HCT116 (cell line): ENCODE measurements around the gene LTB. TPM values are rescaled to one million over a fixed set of nuclear protein-coding genes. Genes with fewer than 3 reads are reported as not detected.

Experiments used
- ATAC-seq: fragments of 200-7000 bp; cut with Tn5 transposase; 2 replicates; pipeline ENCODE4 v1.9.1; 2020; ENCODE audit warnings: mild to moderate bottlenecking, moderate library complexity
- BruUV-seq: library from RNA; stranded (reverse); fragments of 400-500 nt; replicated peaks from 2 replicates; lab custom pipeline; 2021; lab: Mats Ljungman, UMichigan
- CTCF ChIA-PET: fragments of 300-600 bp; sonication (Branson Sonifier 250); formaldehyde crosslinking; loops from one replicate; lab custom pipeline; 2021; ENCODE audit warnings: antibody characterized with exemption; lab: Charles Lee
- POLR2A ChIA-PET: fragments of 300-600, 350-600 bp; sonication (Branson Sonifier 250); formaldehyde crosslinking; loops from one replicate; lab custom pipeline; 2021; ENCODE audit warnings: antibody characterized with exemption; lab: Charles Lee
- RAD21 ChIA-PET, 2 experiments: fragments of 300-600 bp; sonication (Branson Sonifier 250); formaldehyde crosslinking; loops; one replicate each; lab custom pipeline; 2023; ENCODE audit warnings: low total read pairs in 2 of 2; ENCODE audit not compliant: uncharacterized antibody in 2 of 2, unreplicated experiment in 2 of 2, low non-redundant PET in 1 of 2; lab: Charles Lee
- DNase-seq: peaks from one replicate; pipeline ENCODE4 v3.0.0-alpha.2; 2010; ENCODE audit warnings: low read depth, low spot score
- H2AFZ ChIP-seq: fragments of 200-600 bp; shearing (Covaris generic), sonication (generic); 2 replicates; pipeline ENCODE4 v1.6.1; 2017; ENCODE audit warnings: low read depth, mixed run types, mixed read lengths, antibody characterized with exemption, low read length; ENCODE audit not compliant: poor library complexity, severe bottlenecking
- H3K27ac ChIP-seq: 2 replicates; pipeline ENCODE4 v1.5.1; 2012; ENCODE audit warnings: low read depth, low read length
- H3K27me3 ChIP-seq: fragments of 200-600 bp; sonication (generic); 2 replicates; pipeline ENCODE4 v1.6.1; 2016; ENCODE audit warnings: mixed run types, low read length, mixed read lengths; ENCODE audit not compliant: insufficient read depth
- H3K36me3 ChIP-seq, 2 experiments: fragments of 200-500 bp in 1 of 2; fragments of 200-600 bp in 1 of 2; sonication (Bioruptor generic) in 1 of 2; sonication (generic) in 1 of 2; 2 replicates each; pipeline versions ENCODE4 v1.5.1 to v1.6.1; 2014 to 2016; ENCODE audit warnings: low read length in 2 of 2, inconsistent platforms in 1 of 2, mixed read lengths in 1 of 2, mixed run types in 1 of 2; ENCODE audit not compliant: insufficient read depth in 2 of 2, control insufficient read depth in 1 of 2
- H3K4me1 ChIP-seq, 2 experiments: fragments of 200-600 bp in 1 of 2; sonication (generic) in 1 of 2; 2 replicates each; pipeline versions ENCODE4 v1.5.1 to v1.6.1; 2012 to 2017; ENCODE audit warnings: low read length in 2 of 2, inconsistent platforms in 1 of 2, mild to moderate bottlenecking in 1 of 2, mixed read lengths in 1 of 2, mixed run types in 1 of 2, moderate library complexity in 1 of 2; ENCODE audit not compliant: insufficient read depth in 2 of 2, control insufficient read depth in 1 of 2
- H3K4me2 ChIP-seq: fragments of 200-600 bp; sonication (generic); 2 replicates; pipeline ENCODE4 v1.6.1; 2017; ENCODE audit warnings: mixed run types, low read length, mixed read lengths
- H3K4me3 ChIP-seq, 2 experiments: fragments of 200-600 bp in 1 of 2; sonication (generic) in 1 of 2; replicated peaks in 1 of 2; 2 replicates each; pipeline ENCODE4 v1.5.1; 2011 to 2016; ENCODE audit warnings: low read length in 2 of 2, control low read depth in 1 of 2, low read depth in 1 of 2, mild to moderate bottlenecking in 1 of 2, mixed read lengths in 1 of 2, mixed run types in 1 of 2
- H3K79me2 ChIP-seq: fragments of 200-600 bp; sonication (generic); 2 replicates; pipeline ENCODE4 v1.6.1; 2017; ENCODE audit warnings: mild to moderate bottlenecking, mixed run types, low read length, moderate library complexity, mixed read lengths; ENCODE audit not compliant: insufficient read depth
- H3K9ac ChIP-seq: fragments of 200-600 bp; sonication (generic); 2 replicates; pipeline ENCODE4 v1.6.1; 2016; ENCODE audit warnings: low read length, mixed read lengths
- H3K9me2 ChIP-seq: fragments of 200-600 bp; sonication (generic), shearing (Covaris generic); 2 replicates; pipeline ENCODE4 v1.6.1; 2017; ENCODE audit warnings: mixed run types, mild to moderate bottlenecking, moderate library complexity; ENCODE audit not compliant: insufficient read depth
- H3K9me3 ChIP-seq, 2 experiments: fragments of 200-500 bp in 1 of 2; fragments of 200-600 bp in 1 of 2; sonication (Bioruptor generic) in 1 of 2; sonication (generic) in 1 of 2; 2 replicates each; pipeline ENCODE4 v1.6.1; 2014 to 2017; ENCODE audit warnings: low read length in 2 of 2, mixed read lengths in 2 of 2, inconsistent platforms in 1 of 2, low read depth in 1 of 2, mild to moderate bottlenecking in 1 of 2, mixed run types in 1 of 2, moderate library complexity in 1 of 2; ENCODE audit not compliant: control insufficient read depth in 1 of 2, insufficient read depth in 1 of 2
- H4K20me1 ChIP-seq: fragments of 200-600 bp; sonication (generic), shearing (Covaris generic); 2 replicates; pipeline ENCODE4 v1.6.1; 2017; ENCODE audit warnings: mixed run types, mild to moderate bottlenecking, moderate library complexity; ENCODE audit not compliant: insufficient read depth
- CBX3 ChIP-seq: IDR thresholded peaks from 2 replicates; pipeline ENCODE4 v1.6.1; 2012; ENCODE audit warnings: low read depth
- CEBPB ChIP-seq: IDR thresholded peaks from 2 replicates; pipeline ENCODE4 v1.6.1; 2012; ENCODE audit warnings: low read depth
- EGR1 ChIP-seq: IDR thresholded peaks from 2 replicates; pipeline ENCODE4 v1.6.1; 2012; ENCODE audit warnings: low read depth
- ELF1 ChIP-seq: IDR thresholded peaks from 2 replicates; pipeline ENCODE4 v1.6.1; 2012; ENCODE audit warnings: low read depth, borderline replicate concordance
- EZH2 ChIP-seq: fragments of 200-600 bp; sonication (generic); IDR thresholded peaks from 2 replicates; pipeline ENCODE4 v1.6.1; 2017; ENCODE audit warnings: antibody characterized with exemption, mixed run types
- EZH2phosphoT487 ChIP-seq: fragments of 200-600 bp; IDR thresholded peaks from 2 replicates; pipeline ENCODE4 v1.6.1; 2018; ENCODE audit warnings: antibody characterized with exemption, borderline replicate concordance
- JUND ChIP-seq: IDR thresholded peaks from 2 replicates; pipeline ENCODE4 v1.6.1; 2012
- POLR2AphosphoS5 ChIP-seq: IDR thresholded peaks from 2 replicates; pipeline ENCODE4 v1.6.1; 2011; ENCODE audit warnings: mild to moderate bottlenecking, low read depth, low read length, moderate library complexity
- RAD21 ChIP-seq: IDR thresholded peaks from 2 replicates; pipeline ENCODE4 v1.6.1; 2012; ENCODE audit warnings: low read depth, mild to moderate bottlenecking
- SIN3A ChIP-seq: IDR thresholded peaks from 2 replicates; pipeline ENCODE4 v1.6.1; 2012; ENCODE audit warnings: low read depth
- TCF7L2 ChIP-seq: IDR thresholded peaks from 2 replicates; pipeline ENCODE4 v1.7.0; 2011; ENCODE audit warnings: borderline replicate concordance, inconsistent platforms; ENCODE audit not compliant: insufficient read depth, insufficient read length; ENCODE audit errors: extremely low read depth
- YY1 ChIP-seq: IDR thresholded peaks from 2 replicates; pipeline ENCODE4 v1.6.1; 2011; ENCODE audit warnings: low read length, low read depth, moderate library complexity, mild to moderate bottlenecking; ENCODE audit not compliant: insufficient replicate concordance; ENCODE audit errors: extremely low read depth
- ZFX ChIP-seq: fragments of 450-650 bp; IDR thresholded peaks from 2 replicates; pipeline ENCODE4 v1.6.1; 2017
- ZNF274 ChIP-seq: fragments of 200-500 bp; sonication (Bioruptor generic); IDR thresholded peaks from 2 replicates; pipeline ENCODE4 v1.6.1; 2014; ENCODE audit warnings: mild to moderate bottlenecking, low read depth, low read length, inconsistent platforms
- intact Hi-C: fragments of 100-400 bp; cut with micrococcal nuclease; formaldehyde crosslinking; loops from 2 replicates; pipeline ENCODE4 v1.10.0; 2022
- total RNA-seq: library from RNA; stranded (reverse); gene quantifications from one replicate; pipeline ENCODE4 v1.2.1, GENCODE V29; 2021; ENCODE audit not compliant: unreplicated experiment
- TF ChIP-seq, protein P1 (sequence below), 3 experiments: fragments of 200-600 bp in 1 of 3; sonication (generic) in 1 of 3; IDR thresholded peaks in 2 of 3; conservative IDR thresholded peaks in 1 of 3; 2 replicates each; pipeline ENCODE4 v1.5.1; 2012 to 2017; ENCODE audit warnings: low read depth in 2 of 3, low read length in 2 of 3, antibody characterized with exemption in 1 of 3, borderline replicate concordance in 1 of 3, control low read depth in 1 of 3, mild to moderate bottlenecking in 1 of 3, mixed read lengths in 1 of 3, mixed run types in 1 of 3, moderate library complexity in 1 of 3; ENCODE audit not compliant: insufficient read depth in 1 of 3
- TF ChIP-seq, protein P2 (sequence below): IDR thresholded peaks from 2 replicates; pipeline ENCODE4 v1.6.1; 2012
- TF ChIP-seq, protein P3 (sequence below): IDR thresholded peaks from 2 replicates; pipeline ENCODE4 v1.6.1; 2011; ENCODE audit warnings: mild to moderate bottlenecking, low read length, moderate library complexity; ENCODE audit not compliant: insufficient replicate concordance; ENCODE audit errors: extremely low read depth

LTB gene
- total RNA-seq, 1 experiment from 2014 or later, result 0.64 TPM

DNA sequence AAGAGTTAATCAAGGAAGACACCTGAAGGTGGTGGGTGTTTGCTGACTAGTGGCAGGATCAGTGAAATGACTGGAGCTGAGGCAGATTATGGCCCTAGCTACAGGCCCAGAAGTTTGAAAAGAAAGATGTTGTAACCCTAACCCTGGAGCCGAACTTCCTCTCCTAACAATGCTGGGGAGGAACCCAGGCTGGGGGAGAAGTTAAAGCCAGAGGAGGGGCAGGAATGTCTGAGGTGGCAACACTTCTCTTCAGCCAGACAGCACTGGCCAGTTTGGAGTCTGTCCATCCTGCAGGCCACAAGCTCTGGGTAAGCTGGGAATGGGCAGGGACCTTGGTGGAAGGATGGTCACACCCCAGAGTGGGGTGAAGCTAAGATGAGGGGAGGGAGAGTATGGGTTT, 3.8 kb upstream of the LTB start, which contains the start of gene LST1:
Gene LST1 (plus strand): TSS at position 270 of the 400 bp plus-strand sequence. CDS start 1,023 bp downstream, outside the sequence.
- Histone ChIP-seq H3K9me3 (no peaks in the 10 kb centered on the region), H3K4me2 (no peak within 1 kb of the TSS), H3K27me3 (no peaks in the 10 kb centered on the region), H2AFZ (no peak within 1 kb of the TSS), H3K4me1 (peaks cover 4 to 10% of the 10 kb centered on the region in 2 experiments; a peak in 2 of 4 replicates), H3K79me2 (no peaks in the 10 kb centered on the region), H3K9me2 (no peaks in the 10 kb centered on the region), H4K20me1 (no peaks in the 10 kb centered on the region), H3K36me3 (no peaks in the 10 kb centered on the region), H3K27ac (no peak within 1 kb of the TSS), H3K9ac (no peak within 1 kb of the TSS), H3K4me3 (no peak within 1 kb of the TSS)
- ChIA-PET CTCF (interaction anchor here (0.6 to 7.8 kb wide), 3 partner anchors 8 to 35 kb away, joined by 3 to 70 read pairs (median 4); no protein-coding TSS in a partner anchor), RAD21 (no interaction called here), POLR2A (no interaction called here)
- ATAC-seq (no peak), DNase-seq (no peak)
- intact Hi-C loops, result no loop called here
- no TSS peak for BruUV-seq
- TF ChIP-seq CBX3 (no peak), CEBPB (no peak), JUND (no peak), EGR1 (no peak), EZH2 (no peak), YY1 (no peak), SIN3A (no peak), ZNF274 (no peak), POLR2AphosphoS5 (no peak), EZH2phosphoT487 (no peak), RAD21 (no peak), TCF7L2 (no peak), ZFX (no peak), ELF1 (no peak)
- TF ChIP-seq, protein P1, sequence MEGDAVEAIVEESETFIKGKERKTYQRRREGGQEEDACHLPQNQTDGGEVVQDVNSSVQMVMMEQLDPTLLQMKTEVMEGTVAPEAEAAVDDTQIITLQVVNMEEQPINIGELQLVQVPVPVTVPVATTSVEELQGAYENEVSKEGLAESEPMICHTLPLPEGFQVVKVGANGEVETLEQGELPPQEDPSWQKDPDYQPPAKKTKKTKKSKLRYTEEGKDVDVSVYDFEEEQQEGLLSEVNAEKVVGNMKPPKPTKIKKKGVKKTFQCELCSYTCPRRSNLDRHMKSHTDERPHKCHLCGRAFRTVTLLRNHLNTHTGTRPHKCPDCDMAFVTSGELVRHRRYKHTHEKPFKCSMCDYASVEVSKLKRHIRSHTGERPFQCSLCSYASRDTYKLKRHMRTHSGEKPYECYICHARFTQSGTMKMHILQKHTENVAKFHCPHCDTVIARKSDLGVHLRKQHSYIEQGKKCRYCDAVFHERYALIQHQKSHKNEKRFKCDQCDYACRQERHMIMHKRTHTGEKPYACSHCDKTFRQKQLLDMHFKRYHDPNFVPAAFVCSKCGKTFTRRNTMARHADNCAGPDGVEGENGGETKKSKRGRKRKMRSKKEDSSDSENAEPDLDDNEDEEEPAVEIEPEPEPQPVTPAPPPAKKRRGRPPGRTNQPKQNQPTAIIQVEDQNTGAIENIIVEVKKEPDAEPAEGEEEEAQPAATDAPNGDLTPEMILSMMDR (IDR thresholded peaks at IDR 0.05 in 2 of 3, conservative IDR thresholded peaks at IDR 0.05 in 1 of 3; ENCODE audit: borderline replicate concordance in 1 of 3, insufficient read depth in 1 of 3, low read depth in 2 of 3, low read length in 2 of 3), result no peak
- TF ChIP-seq, protein P2, sequence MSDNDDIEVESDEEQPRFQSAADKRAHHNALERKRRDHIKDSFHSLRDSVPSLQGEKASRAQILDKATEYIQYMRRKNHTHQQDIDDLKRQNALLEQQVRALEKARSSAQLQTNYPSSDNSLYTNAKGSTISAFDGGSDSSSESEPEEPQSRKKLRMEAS, result no peak
- TF ChIP-seq, protein P3, sequence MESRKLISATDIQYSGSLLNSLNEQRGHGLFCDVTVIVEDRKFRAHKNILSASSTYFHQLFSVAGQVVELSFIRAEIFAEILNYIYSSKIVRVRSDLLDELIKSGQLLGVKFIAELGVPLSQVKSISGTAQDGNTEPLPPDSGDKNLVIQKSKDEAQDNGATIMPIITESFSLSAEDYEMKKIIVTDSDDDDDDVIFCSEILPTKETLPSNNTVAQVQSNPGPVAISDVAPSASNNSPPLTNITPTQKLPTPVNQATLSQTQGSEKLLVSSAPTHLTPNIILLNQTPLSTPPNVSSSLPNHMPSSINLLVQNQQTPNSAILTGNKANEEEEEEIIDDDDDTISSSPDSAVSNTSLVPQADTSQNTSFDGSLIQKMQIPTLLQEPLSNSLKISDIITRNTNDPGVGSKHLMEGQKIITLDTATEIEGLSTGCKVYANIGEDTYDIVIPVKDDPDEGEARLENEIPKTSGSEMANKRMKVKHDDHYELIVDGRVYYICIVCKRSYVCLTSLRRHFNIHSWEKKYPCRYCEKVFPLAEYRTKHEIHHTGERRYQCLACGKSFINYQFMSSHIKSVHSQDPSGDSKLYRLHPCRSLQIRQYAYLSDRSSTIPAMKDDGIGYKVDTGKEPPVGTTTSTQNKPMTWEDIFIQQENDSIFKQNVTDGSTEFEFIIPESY, result no peak
